Measurements from ENCODE around the gene WFIKKN2. TPM values are rescaled to one million over a fixed set of nuclear protein-coding genes. Genes with fewer than 3 reads are reported as not detected.
"Not testable (repeated sequence)": the region's sequence is repeated elsewhere in the genome, so short reads cannot be mapped to it uniquely, and the experiment has no call there.

Gene WFIKKN2
- total and polyA plus RNA-seq, 2 experiments from 2014 or later = not detected

DNA sequence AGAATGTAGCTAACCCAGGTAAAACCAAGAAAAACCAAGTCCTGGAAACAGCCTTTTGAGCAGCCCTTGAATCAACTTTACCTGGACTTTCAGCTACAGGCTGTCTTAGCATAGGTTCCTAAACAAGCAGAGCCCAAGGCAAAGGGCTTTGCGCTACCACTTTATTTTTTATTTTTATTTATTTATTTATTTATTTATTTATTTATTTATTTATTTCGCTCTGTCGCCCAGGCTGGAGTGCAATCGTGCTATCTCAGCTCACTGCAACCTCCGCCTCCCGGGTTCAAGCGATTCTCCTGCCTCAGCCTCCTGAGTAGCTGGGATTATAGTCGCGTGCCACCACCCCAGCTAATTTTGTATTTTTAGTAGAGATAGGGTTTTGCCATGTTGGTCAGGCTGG is 41.7 kb downstream of the WFIKKN2 start:
- H3K27ac ChIP-seq (ENCODE audit: low read depth); H3F3A ChIP-seq (replicated peaks; ENCODE audit: low read depth); H3K36me3 ChIP-seq (ENCODE audit: insufficient read depth); H3K36me3 Mint-ChIP-seq (ENCODE audit: low read depth); H3K4me1 ChIP-seq (ENCODE audit: insufficient read depth); ATAC-seq; H2AFZ ChIP-seq; H3K27me3 ChIP-seq (ENCODE audit: insufficient read depth); H3K27me3 Mint-ChIP-seq (ENCODE audit: insufficient read depth, low read depth, poor library complexity); H3K4me1 Mint-ChIP-seq; H3K9me3 Mint-ChIP-seq; H3K4me3 Mint-ChIP-seq; DNase-seq (ENCODE audit: low spot score); H3K9me2 ChIP-seq (ENCODE audit: insufficient read depth); H3K4me3 ChIP-seq; H3K79me2 ChIP-seq (replicated peaks; ENCODE audit: insufficient read depth); H3K27ac Mint-ChIP-seq; H4K20me1 ChIP-seq (replicated peaks; ENCODE audit: insufficient read depth); H3K4me2 ChIP-seq: not testable (repeated sequence)

DNA sequence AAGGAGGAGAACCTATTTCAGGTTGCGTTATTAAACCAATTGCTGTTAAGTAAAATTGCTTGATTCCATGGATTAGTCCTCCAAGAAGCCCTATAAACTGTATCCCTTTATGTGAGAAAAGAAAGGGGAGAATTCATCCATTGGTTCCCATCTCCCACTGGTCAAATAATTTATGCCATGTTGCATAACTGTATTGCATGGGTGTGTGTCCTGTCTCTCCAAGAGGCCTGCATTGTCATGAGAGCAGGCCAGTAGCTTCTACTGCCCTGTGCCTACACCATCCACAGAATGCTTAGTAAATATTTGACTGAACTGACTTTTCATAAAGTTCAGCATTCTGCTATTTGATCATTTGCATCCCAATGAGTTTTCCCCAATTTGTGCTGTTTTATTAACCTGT is 42.5 kb downstream of the WFIKKN2 start:
- Histone ChIP-seq H3K4me2 (no peak overlapping the region), H4K20me1 (replicated peaks; ENCODE audit: insufficient read depth) (no peaks in the 10 kb centered on the region), H3K4me1 (ENCODE audit: insufficient read depth) (no peaks in the 10 kb centered on the region), H3K9me2 (ENCODE audit: insufficient read depth) (no peaks in the 10 kb centered on the region), H3K27me3 (ENCODE audit: insufficient read depth) (no peaks in the 10 kb centered on the region), H3K27ac (ENCODE audit: low read depth) (no peak overlapping the region), H3K36me3 (ENCODE audit: insufficient read depth) (no peaks in the 10 kb centered on the region), H3K79me2 (replicated peaks; ENCODE audit: insufficient read depth) (no peaks in the 10 kb centered on the region), H3K4me3 (no peak overlapping the region), H3F3A (replicated peaks; ENCODE audit: low read depth) (no peaks in the 10 kb centered on the region), H2AFZ (no peak overlapping the region)
- H3K9me3 Mint-ChIP-seq = peaks cover 4% of the 10 kb centered on the region; the same call in 2 of the 3 replicates
- ATAC-seq (no peak), DNase-seq (ENCODE audit: low spot score) (no peak)
- H3K4me3 Mint-ChIP-seq = no peak overlapping the region
- H3K4me1 Mint-ChIP-seq = no peaks in the 10 kb centered on the region
- H3K27ac Mint-ChIP-seq = no peak overlapping the region
- H3K27me3 Mint-ChIP-seq (ENCODE audit: insufficient read depth, low read depth, poor library complexity) = no peaks in the 10 kb centered on the region
- H3K36me3 Mint-ChIP-seq (ENCODE audit: low read depth) = no peaks in the 10 kb centered on the region; the same call in 2 of the 3 replicates
- no peak for TF ChIP-seq JUNB (IDR thresholded peaks at IDR 0.05; ENCODE audit: unreplicated experiment)
- TF ChIP-seq STAT1 (IDR thresholded peaks at IDR 0.05; ENCODE audit: unreplicated experiment) = no peak
- no peak for TF ChIP-seq NANOG (IDR thresholded peaks at IDR 0.05; ENCODE audit: borderline replicate concordance)
- TF ChIP-seq, protein P1, sequence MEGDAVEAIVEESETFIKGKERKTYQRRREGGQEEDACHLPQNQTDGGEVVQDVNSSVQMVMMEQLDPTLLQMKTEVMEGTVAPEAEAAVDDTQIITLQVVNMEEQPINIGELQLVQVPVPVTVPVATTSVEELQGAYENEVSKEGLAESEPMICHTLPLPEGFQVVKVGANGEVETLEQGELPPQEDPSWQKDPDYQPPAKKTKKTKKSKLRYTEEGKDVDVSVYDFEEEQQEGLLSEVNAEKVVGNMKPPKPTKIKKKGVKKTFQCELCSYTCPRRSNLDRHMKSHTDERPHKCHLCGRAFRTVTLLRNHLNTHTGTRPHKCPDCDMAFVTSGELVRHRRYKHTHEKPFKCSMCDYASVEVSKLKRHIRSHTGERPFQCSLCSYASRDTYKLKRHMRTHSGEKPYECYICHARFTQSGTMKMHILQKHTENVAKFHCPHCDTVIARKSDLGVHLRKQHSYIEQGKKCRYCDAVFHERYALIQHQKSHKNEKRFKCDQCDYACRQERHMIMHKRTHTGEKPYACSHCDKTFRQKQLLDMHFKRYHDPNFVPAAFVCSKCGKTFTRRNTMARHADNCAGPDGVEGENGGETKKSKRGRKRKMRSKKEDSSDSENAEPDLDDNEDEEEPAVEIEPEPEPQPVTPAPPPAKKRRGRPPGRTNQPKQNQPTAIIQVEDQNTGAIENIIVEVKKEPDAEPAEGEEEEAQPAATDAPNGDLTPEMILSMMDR (conservative IDR thresholded peaks at IDR 0.05; ENCODE audit: low read depth in 2 of 2) = no peak
- TF ChIP-seq ZNF114 (CRISPR knock-in tag; IDR thresholded peaks at IDR 0.05) = no peak
- TF ChIP-seq ZNF331 (CRISPR knock-in tag; IDR thresholded peaks at IDR 0.05; ENCODE audit: low read depth) = no peak
- TF ChIP-seq POLR2AphosphoS5 (IDR thresholded peaks at IDR 0.05; ENCODE audit: low read depth) = no peak
- no peak for TF ChIP-seq CREB1 (CRISPR knock-in tag; IDR thresholded peaks at IDR 0.05; ENCODE audit: low read depth)

DNA sequence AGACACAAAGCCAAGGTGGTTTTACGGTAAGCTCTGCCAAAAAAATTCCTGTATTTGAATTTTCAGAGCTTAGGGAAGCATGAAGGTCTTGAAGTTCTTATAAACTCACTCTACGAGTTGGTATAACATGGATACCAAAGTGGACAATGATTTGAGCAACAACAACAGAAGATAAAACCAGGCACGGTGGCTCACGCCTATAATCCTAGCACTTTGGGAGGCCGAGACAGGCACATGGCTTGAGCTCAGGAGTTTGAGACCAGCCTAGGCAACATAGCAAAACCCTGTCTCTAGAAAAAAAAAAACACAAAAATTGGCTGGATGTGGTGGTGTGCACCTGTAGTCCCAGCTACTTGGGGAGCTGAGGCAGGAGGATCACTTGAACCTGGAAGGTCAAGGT is 43.7 kb downstream of the WFIKKN2 start:
- Mint-ChIP-seq H3K27me3 (ENCODE audit: insufficient read depth, low read depth, poor library complexity) (no peaks in the 10 kb centered on the region), H3K4me1 (peaks cover 3% of the 10 kb centered on the region; the same call in 2 of the 3 replicates), H3K9me3 (peaks cover 4% of the 10 kb centered on the region; the same call in 2 of the 3 replicates), H3K36me3 (ENCODE audit: low read depth) (no peaks in the 10 kb centered on the region; the same call in 2 of the 3 replicates), H3K4me3 (no peak overlapping the region), H3K27ac (no peak overlapping the region)
- no peak overlapping the region for H3K27ac ChIP-seq (ENCODE audit: low read depth)
- ATAC-seq = no peak
- no peak overlapping the region for H3K4me3 ChIP-seq
- H3K4me2 ChIP-seq = no peak overlapping the region
- no peaks in the 10 kb centered on the region for H3K36me3 ChIP-seq (ENCODE audit: insufficient read depth)
- H3K79me2 ChIP-seq (replicated peaks; ENCODE audit: insufficient read depth) = no peaks in the 10 kb centered on the region
- no peaks in the 10 kb centered on the region for H3K4me1 ChIP-seq (ENCODE audit: insufficient read depth)
- no peaks in the 10 kb centered on the region for H3K27me3 ChIP-seq (ENCODE audit: insufficient read depth)
- H4K20me1 ChIP-seq (replicated peaks; ENCODE audit: insufficient read depth) = no peaks in the 10 kb centered on the region
- H2AFZ ChIP-seq = no peak overlapping the region
- no peaks in the 10 kb centered on the region for H3F3A ChIP-seq (replicated peaks; ENCODE audit: low read depth)
- no peak for DNase-seq (ENCODE audit: low spot score)
- no peaks in the 10 kb centered on the region for H3K9me2 ChIP-seq (ENCODE audit: insufficient read depth)
- TF ChIP-seq, protein P1 (conservative IDR thresholded peaks at IDR 0.05; ENCODE audit: low read depth in 2 of 2) = no peak

Measured in GM23338 (cell line).